ENCODE results near the gene SPEF1.

Gene SPEF1

GRCh38 chr20:3783511-3784195, 2.4 kb upstream of the SPEF1 start:
- no peak for DNase-seq (ENCODE audit: low read depth)
- no peak for TF ChIP-seq CTCF (IDR thresholded peaks at IDR 0.05; ENCODE audit: control insufficient read depth, insufficient read depth, low read depth, low read length, missing control alignments)
- no peak overlapping the region for H3K4me3 ChIP-seq (ENCODE audit: control insufficient read depth, low read depth, low read length)

GRCh38 chr20:3783068-3783489, 1.8 kb upstream of the SPEF1 start:
- TF ChIP-seq CTCF (IDR thresholded peaks at IDR 0.05; ENCODE audit: control insufficient read depth, insufficient read depth, low read depth, low read length, missing control alignments) = no peak
- no peak overlapping the region for H3K4me3 ChIP-seq (ENCODE audit: control insufficient read depth, low read depth, low read length)
- DNase-seq (ENCODE audit: low read depth) = no peak

- H3K4me3 ChIP-seq (ENCODE audit: control insufficient read depth, low read depth, low read length) = no peak overlapping the region
- DNase-seq (ENCODE audit: low read depth) = no peak
- no peak for TF ChIP-seq CTCF (IDR thresholded peaks at IDR 0.05; ENCODE audit: control insufficient read depth, insufficient read depth, low read depth, low read length, missing control alignments)
Observed at GRCh38 chr20:3782597-3782996, 1.3 kb upstream of the SPEF1 start.

- TF ChIP-seq CTCF (IDR thresholded peaks at IDR 0.05; ENCODE audit: control insufficient read depth, insufficient read depth, low read depth, low read length, missing control alignments) = no peak
- no peak overlapping the region for H3K4me3 ChIP-seq (ENCODE audit: control insufficient read depth, low read depth, low read length)
Observed at GRCh38 chr20:3778976-3779375, 2.3 kb downstream of the SPEF1 start.

GRCh38 chr20:3777716-3778629, 3.3 kb downstream of the SPEF1 start:
- H3K4me3 ChIP-seq (ENCODE audit: control insufficient read depth, low read depth, low read length) = peak overlapping the region; percentile 60
- no peak for DNase-seq (ENCODE audit: low read depth)
- no peak for TF ChIP-seq CTCF (IDR thresholded peaks at IDR 0.05; ENCODE audit: control insufficient read depth, insufficient read depth, low read depth, low read length, missing control alignments)

More at GRCh38 chr20:3778976-3779375, 2.3 kb downstream of the SPEF1 start:
- no peak for DNase-seq (ENCODE audit: low read depth)

- H3K4me3 ChIP-seq (ENCODE audit: control insufficient read depth, low read depth, low read length) = peak overlapping the region; percentile 60
- DNase-seq (ENCODE audit: low read depth) = no peak
- no peak for TF ChIP-seq CTCF (IDR thresholded peaks at IDR 0.05; ENCODE audit: control insufficient read depth, insufficient read depth, low read depth, low read length, missing control alignments)
Observed at GRCh38 chr20:3777381-3777715, 3.9 kb downstream of the SPEF1 start.
